Stimulated activated CD8-positive, alpha-beta memory T cell treated with anti-CD3 and anti-CD28 coated beads, Interleukin-7, amount 100 ng/mL, for 48 hours (primary cell): ENCODE results near the gene MGAT3.
A peak's percentile ranks its signal among the peaks of the same experiment; 100 is the strongest.
"Not testable (repeated sequence)": the region's sequence is repeated elsewhere in the genome, so short reads cannot be mapped to it uniquely, and the experiment has no call there.

Source experiments
- DNase-seq, 2 donors: peaks; one replicate each; pipeline ENCODE4 v3.0.0-alpha.2; 2020; ENCODE audit warnings: low read depth in 1 of 2; ENCODE audit errors: extremely low read depth in 1 of 2

Gene MGAT3

DNA sequence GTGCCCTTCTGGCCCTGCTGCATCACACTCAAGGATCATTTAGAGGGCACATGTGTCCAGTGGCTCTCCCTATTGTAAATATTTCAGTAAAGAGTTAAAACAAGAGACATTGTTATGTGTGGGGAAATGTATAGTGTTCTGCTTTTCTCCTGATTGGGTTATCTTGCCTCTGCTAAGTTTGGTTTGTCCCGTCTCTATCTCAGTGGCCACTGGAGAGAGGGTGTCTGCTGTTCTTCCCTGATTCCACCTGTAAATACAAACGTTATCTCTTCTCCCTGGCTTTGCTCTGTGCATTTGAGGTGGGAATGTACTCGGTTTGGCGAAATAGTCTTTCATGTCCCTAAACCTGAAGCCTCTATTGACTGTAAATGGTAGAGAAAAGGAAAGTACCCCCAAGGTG, 51.6 kb downstream of the MGAT3 start:
- no peak for DNase-seq

DNA sequence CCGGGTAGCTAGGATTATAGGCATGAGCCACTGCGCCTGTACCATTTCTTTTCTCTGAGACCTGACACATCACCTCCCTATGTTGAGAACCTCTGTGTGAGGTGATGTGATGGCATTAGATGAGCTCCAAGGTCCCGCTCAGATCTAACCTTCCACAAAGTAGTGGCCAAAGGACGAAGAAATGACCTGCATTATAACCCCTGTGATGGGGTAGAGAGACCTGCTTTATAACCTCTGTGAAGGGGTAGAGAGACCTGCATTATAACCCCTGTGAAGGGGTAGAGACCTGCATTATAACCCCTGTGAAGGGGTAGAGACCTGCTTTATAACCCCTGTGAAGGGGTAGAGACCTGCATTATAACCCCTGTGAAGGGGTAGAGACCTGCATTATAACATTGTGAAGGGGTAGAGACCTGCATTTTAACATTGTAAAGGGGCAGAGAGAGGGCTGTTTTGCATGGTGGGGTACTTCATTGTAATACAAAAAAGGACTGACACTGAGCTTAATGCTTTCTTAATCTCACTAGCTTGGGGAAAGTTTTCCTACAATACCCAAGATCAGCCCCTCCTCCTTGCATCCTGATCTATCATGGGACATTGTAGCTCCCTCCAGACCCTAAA, 53.8 kb downstream of the MGAT3 start:
- DNase-seq, result no peak

- no peak for DNase-seq
Measured at GRCh38 chr22:39511226-39511625, 54.4 kb downstream of the MGAT3 start.

- no peak for DNase-seq
Measured at GRCh38 chr22:39512026-39512425, 55.2 kb downstream of the MGAT3 start.

DNA sequence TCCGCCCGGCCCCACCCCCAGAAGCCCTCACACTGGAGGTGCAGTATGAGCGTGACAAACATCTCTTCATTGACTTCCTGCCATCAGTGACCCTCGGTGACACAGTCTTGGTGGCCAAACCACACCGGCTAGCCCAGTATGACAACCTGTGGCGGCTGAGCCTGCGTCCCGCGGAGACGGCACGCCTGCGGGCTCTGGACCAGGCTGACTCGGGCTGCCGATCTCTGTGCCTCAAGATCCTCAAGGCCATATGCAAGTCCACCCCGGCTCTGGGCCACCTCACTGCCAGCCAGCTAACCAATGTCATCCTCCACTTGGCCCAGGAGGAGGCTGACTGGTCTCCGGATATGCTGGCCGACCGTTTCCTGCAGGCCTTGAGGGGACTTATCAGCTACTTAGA, 57.0 kb downstream of the MGAT3 start:
- DNase-seq, result no peak

- DNase-seq, result no peak
Measured at GRCh38 chr22:39514373-39514973, 57.7 kb downstream of the MGAT3 start.

DNA sequence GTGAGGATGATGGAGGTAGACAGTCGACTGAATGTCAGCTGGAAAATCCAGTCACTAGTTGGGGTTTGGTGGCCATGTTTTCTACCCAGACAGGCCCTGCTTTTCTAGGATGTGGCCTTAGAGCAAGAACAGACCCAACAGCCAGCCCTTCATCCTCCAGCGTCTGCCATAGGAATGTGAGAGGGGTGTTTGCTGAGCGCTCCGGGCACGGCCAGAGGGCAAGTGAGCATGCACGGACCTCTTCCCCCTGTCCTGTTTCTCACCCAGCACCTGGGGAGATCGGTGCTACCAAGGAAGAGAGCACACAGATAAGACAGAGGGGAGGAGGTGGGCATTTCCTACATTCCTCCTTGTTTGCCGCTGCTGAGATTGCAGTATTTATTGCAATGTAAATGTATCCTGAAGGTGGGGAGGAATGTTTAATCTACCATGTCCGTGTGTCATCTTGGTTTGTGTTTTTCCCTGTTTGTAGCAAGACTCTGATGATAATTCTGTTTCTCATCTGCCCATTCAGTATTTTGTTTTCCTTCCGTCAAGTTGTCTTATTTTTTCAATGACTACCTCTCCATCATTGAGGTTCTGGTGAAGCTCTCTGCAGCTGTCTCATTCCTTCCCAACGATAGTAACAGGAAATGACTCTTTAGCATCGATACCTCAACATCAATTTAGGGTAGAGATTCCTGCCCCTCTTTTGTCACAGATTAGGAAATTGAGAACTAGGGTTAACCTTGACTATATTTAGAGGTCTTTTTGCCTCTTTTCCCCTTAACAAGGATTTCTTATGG, 58.6 kb downstream of the MGAT3 start:
- DNase-seq, result no peak

- no peak for DNase-seq
Measured at GRCh38 chr22:39517470-39517869, 60.7 kb downstream of the MGAT3 start.

DNA sequence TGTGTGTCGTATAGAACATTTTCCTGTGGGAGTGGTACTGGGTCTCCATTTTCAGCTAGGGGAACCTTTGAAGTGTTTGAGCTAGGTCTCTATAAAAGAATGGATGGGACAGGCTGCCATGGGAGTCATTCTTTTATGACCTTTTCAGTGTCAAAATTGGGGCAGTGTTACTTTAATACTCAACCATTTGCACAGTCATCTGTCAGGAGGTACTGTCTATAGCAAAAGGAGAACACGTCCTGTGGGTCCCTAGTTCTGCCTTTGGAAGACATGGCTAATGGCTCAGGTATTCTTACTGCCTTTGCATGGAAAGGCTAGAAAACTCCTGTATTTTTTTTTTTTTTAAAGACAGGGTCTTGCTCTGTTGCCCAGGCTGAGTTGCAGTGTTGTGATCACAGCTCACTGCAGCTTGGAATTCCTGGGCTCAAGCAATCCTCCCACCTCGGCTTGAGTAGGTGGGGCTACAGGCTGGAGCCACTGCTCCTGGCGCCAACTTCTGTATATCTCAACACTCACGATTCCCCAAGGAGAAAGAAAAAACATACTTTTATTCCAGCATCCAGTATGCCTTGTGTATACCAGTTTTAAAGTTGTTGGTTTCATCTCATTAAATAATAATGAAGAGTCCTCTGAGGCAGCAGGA, 61.5 kb downstream of the MGAT3 start:
- DNase-seq, result no peak

GRCh38 chr22:39518996-39519680, 62.3 kb downstream of the MGAT3 start:
- no peak for DNase-seq

GRCh38 chr22:39519681-39520225, 62.9 kb downstream of the MGAT3 start:
- DNase-seq, result peak; percentile 89 to 95

DNA sequence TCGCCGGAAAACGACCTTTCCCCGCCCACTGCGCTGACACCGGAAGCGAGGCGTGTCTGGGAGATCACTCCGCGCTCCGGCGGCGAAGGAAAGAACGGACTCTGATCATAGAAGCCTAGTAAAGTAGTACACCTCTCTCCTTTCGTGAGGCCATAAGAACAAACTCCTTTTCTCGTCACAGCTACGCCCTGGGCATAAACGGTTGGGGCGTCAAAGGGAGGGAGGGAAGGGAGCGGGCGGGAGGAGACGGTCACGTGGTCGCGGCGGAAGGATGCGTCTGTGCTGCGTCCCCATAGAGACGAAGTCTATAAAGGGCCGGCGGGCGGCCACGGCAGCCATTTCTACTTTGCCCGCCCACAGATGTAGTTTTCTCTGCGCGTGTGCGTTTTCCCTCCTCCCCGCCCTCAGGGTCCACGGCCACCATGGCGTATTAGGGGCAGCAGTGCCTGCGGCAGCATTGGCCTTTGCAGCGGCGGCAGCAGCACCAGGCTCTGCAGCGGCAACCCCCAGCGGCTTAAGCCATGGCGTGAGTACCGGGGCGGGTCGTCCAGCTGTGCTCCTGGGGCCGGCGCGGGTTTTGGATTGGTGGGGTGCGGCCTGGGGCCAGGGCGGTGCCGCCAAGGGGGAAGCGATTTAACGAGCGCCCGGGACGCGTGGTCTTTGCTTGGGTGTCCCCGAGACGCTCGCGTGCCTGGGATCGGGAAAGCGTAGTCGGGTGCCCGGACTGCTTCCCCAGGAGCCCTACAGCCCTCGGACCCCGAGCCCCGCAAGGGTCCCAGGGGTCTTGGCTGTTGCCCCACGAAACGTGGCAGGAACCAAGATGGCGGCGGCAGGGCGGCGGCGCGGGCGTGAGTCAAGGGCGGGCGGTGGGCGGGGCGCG, 63.7 kb downstream of the MGAT3 start, which contains the start of gene ATF4:
TSS of gene ATF4 (plus strand) at position 337 of the 880 bp plus-strand sequence. CDS start 884 bp downstream, outside the sequence.
- DNase-seq, result peak; percentile 72 to 76

DNA sequence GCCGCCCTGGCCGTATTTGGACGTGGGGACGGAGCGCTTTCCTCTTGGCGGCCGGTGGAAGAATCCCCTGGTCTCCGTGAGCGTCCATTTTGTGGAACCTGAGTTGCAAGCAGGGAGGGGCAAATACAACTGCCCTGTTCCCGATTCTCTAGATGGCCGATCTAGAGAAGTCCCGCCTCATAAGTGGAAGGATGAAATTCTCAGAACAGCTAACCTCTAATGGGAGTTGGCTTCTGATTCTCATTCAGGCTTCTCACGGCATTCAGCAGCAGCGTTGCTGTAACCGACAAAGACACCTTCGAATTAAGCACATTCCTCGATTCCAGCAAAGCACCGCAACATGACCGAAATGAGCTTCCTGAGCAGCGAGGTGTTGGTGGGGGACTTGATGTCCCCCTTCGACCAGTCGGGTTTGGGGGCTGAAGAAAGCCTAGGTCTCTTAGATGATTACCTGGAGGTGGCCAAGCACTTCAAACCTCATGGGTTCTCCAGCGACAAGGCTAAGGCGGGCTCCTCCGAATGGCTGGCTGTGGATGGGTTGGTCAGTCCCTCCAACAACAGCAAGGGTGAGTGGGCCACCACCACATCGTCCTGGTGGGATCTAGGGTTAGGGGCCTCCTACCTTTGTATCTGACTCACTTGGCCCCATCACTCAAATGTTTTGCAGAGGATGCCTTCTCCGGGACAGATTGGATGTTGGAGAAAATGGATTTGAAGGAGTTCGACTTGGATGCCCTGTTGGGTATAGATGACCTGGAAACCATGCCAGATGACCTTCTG, 64.5 kb downstream of the MGAT3 start:
- not testable (repeated sequence) for DNase-seq

DNA sequence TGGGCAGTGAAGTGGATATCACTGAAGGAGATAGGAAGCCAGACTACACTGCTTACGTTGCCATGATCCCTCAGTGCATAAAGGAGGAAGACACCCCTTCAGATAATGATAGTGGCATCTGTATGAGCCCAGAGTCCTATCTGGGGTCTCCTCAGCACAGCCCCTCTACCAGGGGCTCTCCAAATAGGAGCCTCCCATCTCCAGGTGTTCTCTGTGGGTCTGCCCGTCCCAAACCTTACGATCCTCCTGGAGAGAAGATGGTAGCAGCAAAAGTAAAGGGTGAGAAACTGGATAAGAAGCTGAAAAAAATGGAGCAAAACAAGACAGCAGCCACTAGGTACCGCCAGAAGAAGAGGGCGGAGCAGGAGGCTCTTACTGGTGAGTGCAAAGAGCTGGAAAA, 65.3 kb downstream of the MGAT3 start:
- DNase-seq, result not testable (repeated sequence)

DNA sequence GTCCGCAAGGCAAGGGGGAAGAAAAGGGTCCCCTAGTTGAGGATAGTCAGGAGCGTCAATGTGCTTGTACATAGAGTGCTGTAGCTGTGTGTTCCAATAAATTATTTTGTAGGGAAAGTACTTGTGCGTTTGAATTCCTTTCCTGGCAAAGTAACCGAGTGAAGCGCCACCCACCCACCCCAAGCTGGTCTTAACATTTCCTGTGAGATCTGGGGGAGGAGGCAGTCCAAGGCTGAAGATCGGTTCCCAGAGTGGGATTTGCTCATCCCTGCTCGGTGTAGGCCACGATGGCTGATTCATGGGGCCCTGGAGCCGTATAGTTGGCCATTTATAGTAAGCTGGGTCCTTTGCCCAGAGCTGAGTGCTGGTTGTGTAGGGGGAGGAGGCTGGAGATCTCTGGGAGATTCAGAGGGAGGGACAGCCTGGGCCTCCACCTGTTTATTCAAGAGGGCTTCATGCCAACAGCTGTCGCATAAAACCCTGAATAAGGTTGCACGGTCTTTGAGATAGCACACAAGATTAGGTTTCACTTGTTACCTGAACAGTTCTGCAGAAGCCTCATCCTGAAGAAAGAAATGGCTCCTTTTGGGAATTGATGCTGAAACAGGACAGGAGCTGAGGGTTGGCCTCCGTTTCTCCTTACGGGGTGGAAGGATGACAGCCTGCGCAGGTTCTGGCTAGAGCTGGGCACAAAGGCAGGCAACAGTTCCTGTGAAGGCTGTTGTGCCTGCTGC, 65.9 kb downstream of the MGAT3 start:
- no peak for DNase-seq

- no peak for DNase-seq
Measured at GRCh38 chr22:39524089-39524752, 67.4 kb downstream of the MGAT3 start.

GRCh38 chr22:39524753-39525657, 68.2 kb downstream of the MGAT3 start:
- no peak for DNase-seq
